Stimulated activated effector memory CD8-positive, alpha-beta T cell treated with anti-CD3 and anti-CD28 coated beads, Interleukin-12 subunit alpha, Interleukin-12 subunit beta, amount 100 ng/mL, for 72 hours (primary cell): ENCODE data around the gene UGT2B17.
A peak's percentile ranks its signal among the peaks of the same experiment; 100 is the strongest.
"Not testable (repeated sequence)": the region's sequence is repeated elsewhere in the genome, so short reads cannot be mapped to it uniquely, and the experiment has no call there.

ENCODE experiments used
- ATAC-seq: fragments of 150-1000 bp; cut with Tn5 transposase; 2 replicates; pipeline ENCODE4 v1.10.0; 2021
- DNase-seq, 2 donors: peaks; one replicate each; pipeline ENCODE4 v3.0.0; 2021 to 2022; ENCODE audit warnings: low spot score in 2 of 2
- H3K27ac Mint-ChIP-seq: one replicate; pipeline ENCODE4 v1.8.0; 2022; ENCODE audit warnings: mild to moderate bottlenecking, mixed read lengths
- H3K36me3 Mint-ChIP-seq: one replicate; pipeline ENCODE4 v1.8.0; 2022; ENCODE audit warnings: mild to moderate bottlenecking, mixed read lengths
- H3K4me1 Mint-ChIP-seq: one replicate; pipeline ENCODE4 v1.8.0; 2022; ENCODE audit warnings: mixed read lengths
- H3K4me3 Mint-ChIP-seq: one replicate; pipeline ENCODE4 v1.8.0; 2022; ENCODE audit warnings: mild to moderate bottlenecking, mixed read lengths
- H3K9me3 Mint-ChIP-seq: one replicate; pipeline ENCODE4 v1.8.0; 2022; ENCODE audit warnings: mixed read lengths

The UGT2B17 gene

GRCh38 chr4:68577590-68577989, 1.5 kb upstream of the UGT2B17 start:
- DNase-seq, result no peak
- Mint-ChIP-seq H3K4me1 (no peaks in the 10 kb centered on the region), H3K4me3 (no peak overlapping the region), H3K27ac (no peak overlapping the region), H3K36me3 (no peaks in the 10 kb centered on the region), H3K9me3 (no peaks in the 10 kb centered on the region)
- no peak for ATAC-seq

DNA sequence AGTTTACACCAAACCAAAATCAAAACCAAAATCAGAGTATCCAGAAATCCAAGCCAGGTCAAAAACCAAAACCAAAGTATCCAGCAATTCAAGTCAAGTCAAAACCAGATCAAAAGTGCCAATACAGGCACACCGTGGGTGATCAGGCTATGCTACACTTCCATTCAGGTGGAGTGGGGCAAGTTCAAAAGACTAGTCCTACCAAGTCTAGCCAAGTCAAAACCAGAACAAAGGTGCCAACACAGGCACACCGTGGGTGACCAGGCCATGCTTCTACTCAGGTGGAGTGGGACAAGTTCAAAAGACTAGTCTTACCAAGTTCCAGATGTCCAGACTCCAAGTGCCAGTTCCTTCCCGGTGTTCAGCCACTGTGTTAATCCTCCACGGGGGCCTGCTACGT, 486 bp downstream of the UGT2B17 start:
- H3K36me3 Mint-ChIP-seq, H3K27ac Mint-ChIP-seq, ATAC-seq, H3K4me1 Mint-ChIP-seq, H3K9me3 Mint-ChIP-seq, DNase-seq, H3K4me3 Mint-ChIP-seq: not testable (repeated sequence)

GRCh38 chr4:68575081-68575480, 1.0 kb downstream of the UGT2B17 start:
- Mint-ChIP-seq H3K27ac (no peak overlapping the region), H3K36me3 (no peaks in the 10 kb centered on the region), H3K4me1 (no peaks in the 10 kb centered on the region), H3K9me3 (no peaks in the 10 kb centered on the region), H3K4me3 (no peak overlapping the region)
- ATAC-seq (no peak), DNase-seq (no peak)

- Mint-ChIP-seq H3K4me1 (no peaks in the 10 kb centered on the region), H3K36me3 (no peaks in the 10 kb centered on the region), H3K9me3 (no peaks in the 10 kb centered on the region), H3K4me3 (no peak overlapping the region), H3K27ac (no peak overlapping the region)
- DNase-seq (no peak), ATAC-seq (no peak)
Measured at GRCh38 chr4:68572653-68573170, 3.4 kb downstream of the UGT2B17 start.

- ATAC-seq (no peak), DNase-seq (no peak)
- no peaks in the 10 kb centered on the region for H3K36me3 Mint-ChIP-seq
- H3K27ac Mint-ChIP-seq, result no peak overlapping the region
- no peaks in the 10 kb centered on the region for H3K4me1 Mint-ChIP-seq
- no peak overlapping the region for H3K4me3 Mint-ChIP-seq
- no peaks in the 10 kb centered on the region for H3K9me3 Mint-ChIP-seq
Measured at GRCh38 chr4:68570122-68570507, 6.0 kb downstream of the UGT2B17 start.

- Mint-ChIP-seq H3K4me1 (no peaks in the 10 kb centered on the region), H3K36me3 (no peaks in the 10 kb centered on the region), H3K4me3 (no peak overlapping the region), H3K27ac (no peak overlapping the region), H3K9me3 (no peaks in the 10 kb centered on the region)
- ATAC-seq, result no peak
- DNase-seq, result no peak
Measured at GRCh38 chr4:68569466-68570121, 6.5 kb downstream of the UGT2B17 start.

DNA sequence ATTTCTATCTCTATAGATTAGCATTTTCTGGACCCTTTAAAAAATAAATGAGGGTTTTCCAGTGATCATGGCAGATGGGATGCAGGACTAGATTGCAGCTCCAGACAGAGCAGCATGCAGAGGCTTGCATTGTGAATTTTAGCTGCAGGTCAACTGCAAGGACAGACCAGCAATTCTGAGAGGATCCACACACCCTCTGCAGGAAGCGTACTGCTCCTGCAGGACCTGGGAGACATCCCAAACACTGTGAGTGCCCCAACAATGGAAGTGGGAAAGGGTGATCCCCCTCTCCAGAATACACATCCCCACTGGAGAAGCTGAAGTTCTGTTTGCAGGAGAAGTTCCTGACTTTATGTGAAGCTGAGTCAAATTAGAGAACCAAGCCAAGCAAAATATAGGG, 7.1 kb downstream of the UGT2B17 start:
- not testable (repeated sequence) for H3K36me3 Mint-ChIP-seq, H3K4me3 Mint-ChIP-seq, H3K4me1 Mint-ChIP-seq, ATAC-seq, H3K9me3 Mint-ChIP-seq, H3K27ac Mint-ChIP-seq, DNase-seq

DNA sequence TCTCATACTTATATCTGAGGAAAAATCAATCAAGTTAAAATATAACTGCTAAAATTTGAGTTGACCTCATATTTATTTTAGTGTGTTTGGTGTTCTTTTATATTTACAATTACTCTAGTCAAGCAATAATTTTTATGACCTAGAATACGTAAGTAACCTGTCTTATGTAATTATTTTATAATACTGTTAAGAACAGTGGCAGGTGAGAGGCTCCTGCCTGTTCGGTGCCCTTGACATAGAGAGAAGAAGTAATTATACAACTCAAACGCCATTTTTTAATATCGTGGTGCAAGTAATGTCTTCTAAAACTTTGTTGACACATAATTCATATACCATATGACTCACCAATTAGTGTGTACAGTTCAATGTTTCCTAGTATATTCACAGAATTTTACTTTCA, 7.6 kb downstream of the UGT2B17 start:
- not testable (repeated sequence) for H3K27ac Mint-ChIP-seq, H3K4me1 Mint-ChIP-seq, DNase-seq, H3K36me3 Mint-ChIP-seq, ATAC-seq, H3K4me3 Mint-ChIP-seq, H3K9me3 Mint-ChIP-seq

DNA sequence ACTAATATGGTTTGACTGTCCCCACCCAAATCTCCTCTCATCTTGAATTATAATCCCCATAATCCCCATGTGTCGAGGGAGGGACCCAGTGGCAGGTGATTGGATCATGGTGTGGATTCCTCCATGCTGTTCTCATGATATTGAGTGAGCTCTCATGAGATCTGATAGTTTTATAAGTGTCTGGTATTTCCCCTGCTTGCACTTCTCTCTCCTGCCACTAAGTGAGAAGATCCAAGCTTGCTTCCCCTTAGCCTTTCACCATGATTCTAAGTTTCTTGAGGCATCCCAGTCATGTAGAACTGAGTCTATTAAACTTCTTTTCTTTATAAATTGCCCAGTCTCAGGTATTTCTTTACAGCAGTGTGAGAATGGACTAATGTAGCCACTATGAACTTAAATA, 9.8 kb downstream of the UGT2B17 start:
- H3K4me3 Mint-ChIP-seq, DNase-seq, ATAC-seq, H3K4me1 Mint-ChIP-seq, H3K9me3 Mint-ChIP-seq, H3K27ac Mint-ChIP-seq, H3K36me3 Mint-ChIP-seq: not testable (repeated sequence)

DNA sequence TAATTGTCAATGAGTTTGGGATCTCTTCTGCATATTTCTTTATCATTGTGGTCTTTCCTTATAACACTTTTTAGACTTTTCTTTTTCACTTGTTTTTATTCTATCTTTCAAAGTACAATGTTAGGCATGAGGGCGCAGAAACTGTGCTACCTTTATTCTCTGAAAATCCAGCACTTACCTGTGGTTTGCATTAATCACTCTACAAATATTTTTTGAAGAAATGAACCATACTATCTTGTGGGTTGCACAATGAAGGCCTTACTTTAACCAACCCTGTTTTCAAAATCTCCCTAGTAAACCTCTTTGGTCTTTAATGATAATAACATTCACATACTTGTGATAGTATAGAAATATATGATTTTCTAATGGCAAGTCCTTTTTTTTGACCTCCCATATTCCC, 11.0 kb downstream of the UGT2B17 start:
- not testable (repeated sequence) for H3K27ac Mint-ChIP-seq, H3K36me3 Mint-ChIP-seq, DNase-seq, H3K4me1 Mint-ChIP-seq, ATAC-seq, H3K4me3 Mint-ChIP-seq, H3K9me3 Mint-ChIP-seq

- H3K27ac Mint-ChIP-seq, ATAC-seq: not testable (repeated sequence)
Measured at GRCh38 chr4:68560364-68561070, 15.6 kb downstream of the UGT2B17 start.

DNA sequence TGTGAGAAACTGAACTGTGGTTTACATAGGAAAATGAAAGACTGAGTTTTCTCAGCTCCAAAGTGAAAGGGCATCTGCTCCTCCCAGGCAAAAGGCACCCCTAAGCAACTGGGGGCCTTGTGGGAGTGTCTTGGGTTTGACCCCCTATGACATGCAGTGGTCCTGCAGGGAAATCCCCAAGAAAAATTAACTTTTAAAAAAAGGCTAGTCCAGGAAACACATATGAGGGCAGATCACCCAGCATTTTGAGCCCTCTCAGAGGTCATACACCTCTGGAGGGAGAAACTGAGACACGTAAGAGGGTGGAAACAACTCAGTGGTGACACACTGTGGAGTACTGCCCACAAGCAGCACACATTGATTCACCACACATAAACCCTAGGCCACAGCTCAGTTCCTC, 22.3 kb downstream of the UGT2B17 start:
- H3K9me3 Mint-ChIP-seq, H3K27ac Mint-ChIP-seq, H3K4me3 Mint-ChIP-seq, H3K36me3 Mint-ChIP-seq, DNase-seq, H3K4me1 Mint-ChIP-seq: not testable (repeated sequence)
- ATAC-seq, result peak; percentile 47

More at GRCh38 chr4:68560364-68561070, 15.6 kb downstream of the UGT2B17 start:
- H3K4me3 Mint-ChIP-seq, H3K4me1 Mint-ChIP-seq, H3K36me3 Mint-ChIP-seq, DNase-seq, H3K9me3 Mint-ChIP-seq: not testable (repeated sequence)

DNA sequence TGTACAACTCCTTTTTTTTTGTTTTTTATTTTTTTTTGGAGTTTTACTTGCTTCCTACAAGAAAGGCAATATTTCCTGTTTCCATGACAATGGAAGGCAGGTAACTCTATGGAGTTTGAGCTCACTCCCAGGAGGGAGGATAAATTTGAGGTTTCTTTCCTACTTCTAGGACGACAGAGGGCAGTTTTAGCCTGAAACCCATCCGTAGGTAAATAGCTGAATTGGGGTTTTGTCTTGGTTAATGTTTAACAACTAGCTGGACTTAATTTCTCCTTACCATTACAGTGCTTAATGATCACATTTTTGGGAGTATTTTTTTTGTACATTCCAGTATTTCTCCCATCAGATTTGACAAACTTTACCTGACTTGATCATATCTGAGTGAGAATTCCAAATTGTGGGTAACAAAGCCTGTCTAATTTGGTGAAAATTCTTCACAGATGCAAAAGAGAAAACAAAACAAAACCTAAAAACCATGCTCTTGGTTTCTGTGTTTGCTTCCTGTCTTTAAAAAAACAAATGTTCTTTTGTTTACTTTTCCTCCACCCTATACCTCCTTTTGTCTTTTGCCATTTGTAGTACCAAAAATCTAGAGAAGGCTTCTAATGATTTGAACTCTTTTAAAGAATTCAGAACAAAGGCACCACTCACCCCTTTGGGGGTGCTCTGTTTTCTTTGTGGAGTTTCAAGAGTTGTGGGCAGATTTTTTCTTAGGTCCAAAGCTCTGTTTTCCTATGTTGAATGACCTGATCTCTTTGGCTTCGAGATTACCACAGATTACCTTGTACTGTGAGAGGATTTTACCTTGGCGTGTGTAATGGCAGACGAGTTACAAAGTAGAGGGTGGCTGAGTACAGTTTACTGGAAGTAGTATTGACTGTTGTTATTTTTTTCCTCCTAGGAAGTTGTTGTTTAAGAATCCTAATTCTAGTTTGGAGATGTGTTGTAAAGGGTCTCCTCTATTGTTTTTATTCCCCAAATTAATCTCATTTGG, 23.0 kb downstream of the UGT2B17 start:
- H3K9me3 Mint-ChIP-seq, result not testable (repeated sequence)

DNA sequence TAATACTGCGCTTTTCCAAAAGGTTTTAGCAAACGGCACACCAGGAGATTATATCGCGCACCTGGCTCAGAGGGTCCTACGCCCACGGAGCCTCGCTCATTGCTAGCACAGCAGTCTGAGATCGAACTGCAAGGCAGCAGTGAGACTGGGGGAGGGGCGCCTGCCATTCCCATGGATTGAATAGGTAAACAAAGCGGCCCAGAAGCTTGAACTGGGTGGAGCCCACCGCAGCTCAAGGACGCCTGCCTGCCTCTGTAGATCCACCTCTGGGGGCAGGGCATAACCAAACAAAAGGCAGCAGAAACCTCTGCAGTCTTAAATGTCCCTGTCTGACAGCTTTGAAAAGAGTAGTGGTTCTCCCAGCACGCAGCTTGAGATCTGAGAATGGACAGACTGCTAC, 33.4 kb downstream of the UGT2B17 start:
- not testable (repeated sequence) for ATAC-seq, H3K4me1 Mint-ChIP-seq, DNase-seq, H3K4me3 Mint-ChIP-seq, H3K9me3 Mint-ChIP-seq, H3K27ac Mint-ChIP-seq, H3K36me3 Mint-ChIP-seq

More for the DNA sequence above, 23.0 kb downstream of the UGT2B17 start:
- not testable (repeated sequence) for H3K27ac Mint-ChIP-seq, H3K36me3 Mint-ChIP-seq, H3K4me3 Mint-ChIP-seq, ATAC-seq, DNase-seq, H3K4me1 Mint-ChIP-seq

- Mint-ChIP-seq H3K36me3 (no peaks in the 10 kb centered on the region), H3K9me3 (peaks cover 8% of the 10 kb centered on the region), H3K4me1 (no peaks in the 10 kb centered on the region), H3K27ac (no peak overlapping the region), H3K4me3 (no peak overlapping the region)
- no peak for DNase-seq
- no peak for ATAC-seq
Measured at GRCh38 chr4:68536375-68536774, 39.7 kb downstream of the UGT2B17 start.
